Chondrocyte (in vitro differentiated cells): Measurements from ENCODE around the gene NRM. TPM values are rescaled to one million over a fixed set of nuclear protein-coding genes. Genes with fewer than 3 reads are reported as not detected.

Source experiments
- DNase-seq: peaks from one replicate; pipeline ENCODE4 v3.0.0; 2021; ENCODE audit warnings: mixed read lengths, low spot score
- H3K27ac Mint-ChIP-seq: one replicate; pipeline ENCODE4 v1.8.0; 2021; ENCODE audit warnings: mild to moderate bottlenecking, moderate library complexity, mixed read lengths; ENCODE audit not compliant: unreplicated experiment
- H3K27me3 Mint-ChIP-seq: 2 replicates; pipeline ENCODE4 v1.8.0; 2021; ENCODE audit warnings: low read depth, mixed read lengths
- H3K36me3 Mint-ChIP-seq: 2 replicates; pipeline ENCODE4 v1.8.0; 2021; ENCODE audit warnings: low read depth, mixed read lengths
- H3K4me1 Mint-ChIP-seq: 2 replicates; pipeline ENCODE4 v1.8.0; 2021; ENCODE audit warnings: low read depth, mild to moderate bottlenecking, mixed read lengths
- H3K4me3 Mint-ChIP-seq: one replicate; pipeline ENCODE4 v1.8.0; 2021; ENCODE audit warnings: mild to moderate bottlenecking, moderate library complexity, mixed read lengths; ENCODE audit not compliant: unreplicated experiment
- H3K9me3 Mint-ChIP-seq: 2 replicates; pipeline ENCODE4 v1.8.0; 2021; ENCODE audit warnings: low read depth, mixed read lengths
- CTCF ChIP-seq: fragments of 200-600 bp; sonication (generic); IDR thresholded peaks from 2 replicates; pipeline ENCODE4 v1.5.0; 2021; ENCODE audit warnings: antibody characterized with exemption, mild to moderate bottlenecking, moderate library complexity
- total RNA-seq: library from RNA; stranded (reverse); gene quantifications from 3 replicates; pipeline ENCODE4 v1.2.1, GENCODE V29; 2021

Gene NRM
- total RNA-seq, 1 donor from 2014 or later: 20.0 TPM

GRCh38 chr6:30657454-30657853 lies 33.3 kb downstream of the NRM start:
- H3K36me3 Mint-ChIP-seq: peaks cover 46% of the 10 kb centered on the region
- no peak overlapping the region for H3K4me3 Mint-ChIP-seq
- TF ChIP-seq CTCF: no peak
- no peaks in the 10 kb centered on the region for H3K4me1 Mint-ChIP-seq
- peak overlapping the region; percentile 78 for H3K27ac Mint-ChIP-seq
- H3K27me3 Mint-ChIP-seq: no peaks in the 10 kb centered on the region
- no peaks in the 10 kb centered on the region for H3K9me3 Mint-ChIP-seq
- DNase-seq: no peak

GRCh38 chr6:30656513-30656912 lies 34.3 kb downstream of the NRM start:
- no peak for DNase-seq
- TF ChIP-seq CTCF: no peak
- Mint-ChIP-seq H3K27ac (no peak overlapping the region), H3K4me3 (no peak overlapping the region), H3K4me1 (no peaks in the 10 kb centered on the region), H3K27me3 (no peaks in the 10 kb centered on the region), H3K36me3 (peaks cover 42% of the 10 kb centered on the region), H3K9me3 (no peaks in the 10 kb centered on the region)

GRCh38 chr6:30655743-30656094 lies 35.1 kb downstream of the NRM start:
- no peaks in the 10 kb centered on the region for H3K27me3 Mint-ChIP-seq
- H3K9me3 Mint-ChIP-seq: no peaks in the 10 kb centered on the region
- no peak overlapping the region for H3K4me3 Mint-ChIP-seq
- H3K36me3 Mint-ChIP-seq: peaks cover 41% of the 10 kb centered on the region
- H3K4me1 Mint-ChIP-seq: no peaks in the 10 kb centered on the region
- no peak overlapping the region for H3K27ac Mint-ChIP-seq
- no peak for TF ChIP-seq CTCF
- DNase-seq: no peak

- no peak for DNase-seq
- no peak for TF ChIP-seq CTCF
- H3K4me3 Mint-ChIP-seq: no peak overlapping the region
- H3K27me3 Mint-ChIP-seq: no peaks in the 10 kb centered on the region
- H3K9me3 Mint-ChIP-seq: no peaks in the 10 kb centered on the region
- H3K4me1 Mint-ChIP-seq: no peaks in the 10 kb centered on the region
- peaks cover 39% of the 10 kb centered on the region for H3K36me3 Mint-ChIP-seq
- H3K27ac Mint-ChIP-seq: no peak overlapping the region
Measured at GRCh38 chr6:30654798-30655742, 35.7 kb downstream of the NRM start.

GRCh38 chr6:30651143-30651542 lies 39.6 kb downstream of the NRM start:
- H3K4me3 Mint-ChIP-seq: no peak overlapping the region
- no peak for TF ChIP-seq CTCF
- H3K27me3 Mint-ChIP-seq: no peaks in the 10 kb centered on the region
- no peak overlapping the region for H3K27ac Mint-ChIP-seq
- no peak for DNase-seq
- peaks cover 24% of the 10 kb centered on the region for H3K36me3 Mint-ChIP-seq
- no peaks in the 10 kb centered on the region for H3K9me3 Mint-ChIP-seq
- H3K4me1 Mint-ChIP-seq: peaks cover 13% of the 10 kb centered on the region
